Hindlimb muscle (tissue), 1 donor: Measurements from ENCODE around the gene SPSB2. TPM values are rescaled to one million over a fixed set of nuclear protein-coding genes. Genes with fewer than 3 reads are reported as not detected.
"Not testable (repeated sequence)": the region's sequence is repeated elsewhere in the genome, so short reads cannot be mapped to it uniquely, and the experiment has no call there.

Experiments
- DNase-seq: peaks from one replicate; pipeline ENCODE4 v3.0.0-alpha.2; 2013
- polyA plus RNA-seq: library from polyadenylated mRNA; unstranded; fragments of 120-200 nt; gene quantifications from one replicate; pipeline ENCODE4 v1.2.1, GENCODE V29; 2013; ENCODE audit not compliant: insufficient read length

The SPSB2 gene
- polyA plus RNA-seq, 1 donor = 5.9 TPM

DNA sequence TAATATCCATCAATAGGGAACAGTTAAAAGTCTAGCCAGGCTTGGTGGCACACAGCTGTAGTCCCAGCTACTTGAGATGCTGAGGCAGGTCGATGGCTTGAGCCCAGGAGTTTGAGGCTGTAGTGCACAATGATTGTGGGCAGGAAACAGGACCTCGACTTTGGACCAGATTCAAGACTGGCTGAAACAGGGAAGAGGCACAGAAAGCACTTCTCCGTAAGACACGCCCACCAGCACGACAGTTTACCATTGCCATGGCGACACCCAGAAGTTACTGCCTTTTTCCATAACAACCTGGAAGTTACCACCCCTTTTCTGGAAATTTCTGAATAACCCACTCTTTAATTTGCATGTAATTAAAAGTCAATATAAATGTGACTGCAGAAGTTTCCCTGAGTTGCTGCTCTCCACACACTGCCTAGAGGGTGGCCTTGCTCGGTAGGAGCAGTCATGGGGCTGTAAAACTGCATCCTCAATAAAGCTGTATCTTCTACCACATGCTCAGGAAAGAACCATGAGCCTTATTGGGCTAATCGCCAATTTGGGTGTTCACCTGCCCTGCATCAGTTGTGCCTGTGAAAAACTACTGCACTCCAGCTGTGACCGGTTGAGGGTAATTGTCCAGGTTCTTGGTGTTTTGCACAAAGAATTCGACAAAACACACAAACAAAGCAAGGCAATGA lies 26.9 kb upstream of the SPSB2 start:
- DNase-seq = no peak

- DNase-seq = no peak
Measured at GRCh38 chr12:6899427-6899826, 26.3 kb upstream of the SPSB2 start.

DNA sequence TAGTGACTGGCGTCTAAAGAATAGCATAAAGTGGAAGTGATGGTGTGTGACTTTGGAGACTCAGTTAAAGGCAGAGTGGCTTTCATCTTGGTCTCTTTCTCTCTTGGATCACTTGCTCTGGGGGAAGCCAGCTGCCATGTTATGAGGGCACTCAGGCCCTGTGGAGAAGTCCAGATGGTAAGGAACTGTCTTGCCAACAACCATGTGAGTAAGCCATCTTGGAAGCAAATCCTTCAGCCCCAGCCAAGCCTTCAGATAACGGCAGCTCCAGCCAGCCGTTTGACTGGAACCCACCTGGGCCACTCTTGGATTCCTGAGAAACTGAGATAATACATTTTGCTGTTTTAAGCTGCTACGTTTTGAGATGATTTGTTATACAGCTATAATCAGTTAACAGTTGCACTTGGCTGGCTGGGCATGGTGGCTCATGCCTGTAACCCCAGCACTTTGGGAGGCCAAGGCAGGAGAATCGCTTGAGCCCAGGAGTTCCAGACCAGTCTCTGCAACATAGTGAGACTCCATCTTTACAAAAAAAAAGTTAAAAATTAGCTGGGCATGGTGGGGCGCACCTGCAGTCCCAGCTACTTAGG lies 23.8 kb upstream of the SPSB2 start:
- no peak for DNase-seq

DNA sequence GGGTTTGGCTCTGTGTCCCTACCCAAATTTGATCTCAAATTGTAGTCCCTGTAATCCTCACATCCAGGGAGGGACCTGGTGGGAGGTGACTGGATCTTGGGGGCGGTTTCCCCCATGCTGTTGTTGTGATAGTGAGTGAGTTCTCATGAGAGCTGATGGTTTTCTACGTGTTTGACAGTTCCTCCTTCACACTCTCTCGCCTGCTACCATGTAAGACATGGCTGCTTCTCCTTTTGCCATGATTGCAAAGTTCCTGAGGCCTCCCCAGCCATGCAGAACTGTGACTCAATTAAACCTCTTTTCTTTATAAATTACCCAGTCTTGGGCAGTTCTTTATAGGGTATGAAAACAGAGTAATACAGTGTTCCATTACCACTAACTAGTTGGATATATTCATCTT lies 21.2 kb upstream of the SPSB2 start:
- DNase-seq = no peak

DNA sequence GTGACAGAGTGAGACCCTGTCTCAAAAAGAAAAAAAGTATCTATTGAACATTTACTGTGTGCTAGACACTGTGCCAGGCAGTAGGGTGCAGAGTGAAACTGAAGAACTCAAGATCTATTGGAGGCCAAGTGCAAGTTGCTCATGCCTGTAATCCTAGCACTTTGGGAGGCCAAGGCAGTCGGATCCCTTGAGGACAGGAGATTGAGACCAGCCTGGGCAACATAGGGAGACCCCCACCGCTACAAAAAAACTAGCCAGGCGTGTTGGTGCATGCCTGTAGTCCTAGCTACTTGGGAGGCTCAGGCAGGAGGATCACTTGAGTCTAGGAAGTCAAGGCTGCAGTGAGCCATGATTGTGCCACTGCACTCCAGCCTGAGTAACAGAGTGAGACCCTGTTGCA lies 19.6 kb upstream of the SPSB2 start:
- DNase-seq = not testable (repeated sequence)

DNA sequence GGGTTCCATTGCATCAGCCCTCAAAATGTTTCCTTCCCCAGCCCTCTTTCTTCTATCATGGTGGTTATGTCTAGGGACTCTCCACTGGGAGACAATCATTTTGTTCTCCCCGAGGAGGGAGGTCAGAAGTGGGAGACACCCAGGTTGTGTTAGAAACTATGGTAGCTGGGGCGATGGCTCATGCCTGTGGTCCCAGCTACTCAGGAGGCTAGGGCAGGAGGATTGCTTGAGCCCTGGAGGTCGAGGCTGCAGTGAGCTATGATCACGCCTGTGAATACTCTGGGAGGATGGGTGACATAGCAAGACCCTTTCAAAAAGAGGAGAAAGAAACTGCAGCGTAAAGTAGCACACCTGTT lies 18.5 kb upstream of the SPSB2 start:
- DNase-seq = no peak

- peak; percentile 99 for DNase-seq
Measured at GRCh38 chr12:6890789-6891645, 17.9 kb upstream of the SPSB2 start.

DNA sequence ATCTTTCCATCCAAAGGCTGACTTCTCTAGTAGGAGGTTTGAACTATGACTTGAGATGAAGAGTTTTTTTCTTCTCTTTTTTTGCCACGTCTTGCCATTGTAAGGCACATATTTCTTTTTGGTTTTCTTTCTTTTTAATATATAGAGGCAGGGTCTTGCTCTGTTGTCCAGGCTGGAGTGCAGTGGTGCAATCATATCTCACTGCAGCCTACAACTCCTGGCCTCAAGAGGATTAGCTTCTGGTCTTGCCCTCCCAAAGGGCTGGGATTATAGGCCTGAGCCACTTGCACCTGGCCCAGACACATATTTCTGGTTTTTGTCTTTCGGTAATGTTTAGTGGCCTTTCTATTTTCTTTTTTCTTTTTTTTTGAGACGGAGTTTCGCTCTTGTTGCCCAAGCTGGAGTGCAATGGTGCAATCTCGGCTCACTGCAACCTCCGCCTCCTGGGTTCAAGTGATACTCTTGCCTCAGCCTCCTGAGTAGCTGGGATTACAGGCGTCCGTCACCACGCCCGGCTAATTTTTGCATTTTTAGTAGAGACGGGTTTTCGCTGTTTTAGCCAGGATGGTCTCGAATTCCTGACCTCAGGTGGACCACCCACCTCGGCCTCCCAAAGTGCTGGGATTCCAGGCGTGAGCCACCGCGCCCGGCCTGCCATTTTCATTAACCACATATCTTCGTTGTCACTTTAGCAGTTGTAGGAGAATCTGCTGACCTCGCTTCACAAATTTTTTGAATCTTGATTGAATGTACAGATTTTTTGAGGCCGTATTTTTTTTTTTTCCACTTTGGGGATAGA lies 16.9 kb upstream of the SPSB2 start:
- DNase-seq = not testable (repeated sequence)

- DNase-seq = not testable (repeated sequence)
Measured at GRCh38 chr12:6888794-6889193, 15.7 kb upstream of the SPSB2 start.

DNA sequence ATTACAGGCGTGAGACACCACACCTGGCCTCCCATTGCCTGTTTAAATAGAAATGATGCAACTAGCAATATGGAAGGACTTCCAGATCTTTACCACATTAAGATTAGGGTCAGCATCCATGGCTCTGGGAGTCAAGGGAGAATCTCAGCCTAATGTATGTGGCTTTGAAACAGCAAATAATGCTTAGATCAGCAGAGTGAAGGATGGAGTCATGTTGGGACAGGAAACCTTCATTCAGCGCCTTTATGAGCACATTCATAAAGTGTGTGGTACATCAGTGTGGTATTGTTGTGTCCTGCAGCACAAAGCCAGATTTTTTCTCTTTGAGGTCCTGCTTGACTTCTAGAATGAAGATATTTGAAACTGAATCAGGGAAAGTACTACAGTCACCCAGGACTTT lies 15.3 kb upstream of the SPSB2 start:
- no peak for DNase-seq

DNA sequence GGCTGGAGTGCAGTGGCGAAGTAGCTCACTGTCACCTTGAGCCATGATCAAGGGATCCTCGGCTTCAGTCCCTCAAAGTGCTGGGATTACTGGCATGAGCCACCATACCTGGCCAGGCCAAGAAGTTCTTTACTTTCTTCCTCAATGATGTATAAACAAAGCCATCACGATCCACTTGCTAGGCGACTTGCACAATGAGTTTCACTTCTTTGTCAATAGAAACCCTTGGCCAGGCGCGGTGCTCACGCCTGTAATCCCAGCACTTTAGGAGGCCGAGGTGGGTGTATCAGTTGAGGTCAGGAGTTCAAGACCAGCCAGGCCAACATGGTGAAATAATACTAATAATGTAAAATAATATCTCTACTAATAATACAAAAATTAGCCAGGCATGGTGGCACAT lies 14.4 kb upstream of the SPSB2 start:
- no peak for DNase-seq

DNA sequence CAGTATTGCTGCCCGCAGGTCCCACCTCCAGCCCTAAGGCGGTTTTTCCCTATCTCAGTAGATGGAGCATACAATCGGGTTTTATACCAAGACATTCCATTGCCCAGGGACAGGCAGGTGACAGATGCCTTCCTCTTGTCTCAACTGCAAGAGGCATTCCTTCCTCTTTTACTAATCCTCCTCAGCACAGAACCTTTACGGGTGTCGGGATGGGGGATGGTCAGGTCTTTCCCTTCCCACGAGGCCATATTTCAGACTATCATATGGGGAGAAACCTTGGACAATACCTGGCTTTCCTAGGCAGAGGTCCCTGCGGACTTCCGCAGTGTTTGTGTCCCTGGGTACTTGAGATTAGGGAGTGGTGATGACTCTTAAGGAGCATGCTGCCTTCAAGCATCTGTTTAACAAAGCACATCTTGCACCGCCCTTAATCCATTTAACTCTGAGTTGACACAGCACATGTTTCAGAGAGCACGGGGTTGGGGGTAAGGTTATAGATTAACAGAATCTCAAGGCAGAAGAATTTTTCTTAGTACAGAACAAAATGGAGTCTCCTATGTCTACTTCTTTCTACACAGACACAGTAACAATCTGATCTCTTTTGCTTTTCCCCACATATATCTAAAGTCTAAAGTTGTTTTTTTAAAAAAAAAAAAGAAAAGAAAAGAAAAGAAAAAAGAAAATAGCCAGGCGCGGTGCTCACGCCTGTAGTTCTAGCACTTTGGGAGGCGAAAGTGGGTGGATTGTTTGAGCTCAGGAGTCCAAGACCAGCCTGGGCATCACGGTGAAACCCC lies 13.3 kb upstream of the SPSB2 start:
- DNase-seq = not testable (repeated sequence)

GRCh38 chr12:6884539-6884938 lies 11.4 kb upstream of the SPSB2 start:
- DNase-seq = no peak

DNA sequence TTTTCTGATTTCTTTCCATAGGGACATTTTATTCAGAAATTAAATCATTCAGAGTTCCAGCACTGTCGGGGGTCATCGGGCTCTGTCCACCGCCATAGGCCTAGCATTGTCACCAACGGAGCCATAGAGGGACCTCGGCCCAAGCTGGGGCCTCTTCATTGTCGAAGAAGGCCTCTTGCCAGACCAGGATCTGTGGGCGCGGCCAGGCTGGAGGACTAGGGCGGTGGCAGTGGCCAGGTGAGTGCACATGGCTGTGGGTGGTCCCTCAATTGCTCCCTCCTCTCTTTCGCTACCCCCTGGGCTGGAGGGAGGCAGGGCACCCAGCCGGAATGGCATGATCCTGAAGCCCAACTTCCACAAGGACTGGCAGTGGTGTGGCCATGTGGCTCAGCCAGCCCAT lies 10.6 kb upstream of the SPSB2 start:
- no peak for DNase-seq

GRCh38 chr12:6883252-6883651 lies 10.1 kb upstream of the SPSB2 start:
- DNase-seq = no peak

- not testable (repeated sequence) for DNase-seq
Measured at GRCh38 chr12:6879824-6880223, 6.7 kb upstream of the SPSB2 start.

DNA sequence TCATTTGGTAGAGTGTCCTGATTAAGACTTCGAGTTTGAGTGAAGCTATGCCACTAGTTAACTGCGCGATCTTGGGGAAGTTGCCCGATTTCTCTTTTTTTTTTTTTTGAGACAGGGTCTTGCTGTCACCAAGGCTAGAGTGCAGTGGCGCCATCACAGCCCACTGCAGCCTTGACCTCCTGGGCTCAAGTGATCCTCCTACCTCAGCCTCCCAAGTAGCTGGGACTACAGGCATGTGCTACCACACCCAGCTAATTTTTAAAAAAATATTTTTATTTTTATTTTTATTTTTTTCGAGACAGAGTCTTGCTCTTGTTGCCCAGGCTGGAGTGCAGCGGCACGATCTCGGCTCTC lies 889 bp upstream of the SPSB2 start:
- DNase-seq = not testable (repeated sequence)

DNA sequence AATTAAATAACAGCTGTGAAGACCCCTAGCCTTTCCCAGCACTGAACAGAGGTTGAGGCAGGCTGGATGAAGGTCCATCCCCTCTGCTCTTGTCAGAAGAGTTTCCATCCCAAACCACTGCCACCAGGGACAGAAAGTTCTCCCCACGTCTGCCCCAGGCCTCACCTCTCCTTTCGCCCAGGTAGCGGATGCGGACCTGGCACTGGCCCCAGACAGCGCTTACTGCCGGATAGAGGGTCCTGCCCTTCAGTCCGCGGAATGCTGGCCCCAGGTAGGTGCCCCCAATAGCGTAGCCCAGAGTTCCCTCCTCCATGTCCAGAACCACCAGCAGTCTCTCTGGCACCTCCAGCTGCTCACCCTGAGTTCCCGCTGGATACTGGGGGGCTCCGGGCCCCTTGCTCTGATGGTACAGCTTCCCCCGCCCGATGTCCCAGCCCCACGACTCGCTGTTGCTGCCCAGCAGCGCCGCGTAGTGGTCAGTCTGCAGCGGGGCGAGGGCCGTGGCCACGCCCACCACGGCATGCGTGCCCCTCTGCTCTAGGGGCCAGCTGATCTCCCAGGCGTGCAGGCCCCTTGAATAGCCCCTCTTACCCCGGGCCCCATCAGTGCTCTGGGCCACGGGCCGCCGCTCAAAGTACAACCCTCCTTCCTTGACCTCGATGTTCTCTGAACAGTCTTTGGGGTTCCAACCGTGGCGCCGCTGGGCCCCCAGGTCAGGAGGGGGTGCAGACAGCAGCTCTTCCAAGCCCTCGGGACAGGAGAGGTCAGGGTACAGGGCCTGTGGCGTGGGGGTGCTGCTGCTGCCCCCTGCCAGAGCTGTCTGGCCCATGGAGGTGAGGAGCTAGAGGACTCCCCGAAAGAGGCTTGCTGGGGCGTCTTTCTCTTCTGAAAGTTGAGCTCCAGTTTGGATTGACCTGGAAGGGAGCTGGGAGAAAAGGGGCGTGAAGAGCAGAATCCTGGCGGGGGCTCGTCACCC lies 742 bp downstream of the SPSB2 start:
- peak; percentile 90 for DNase-seq

DNA sequence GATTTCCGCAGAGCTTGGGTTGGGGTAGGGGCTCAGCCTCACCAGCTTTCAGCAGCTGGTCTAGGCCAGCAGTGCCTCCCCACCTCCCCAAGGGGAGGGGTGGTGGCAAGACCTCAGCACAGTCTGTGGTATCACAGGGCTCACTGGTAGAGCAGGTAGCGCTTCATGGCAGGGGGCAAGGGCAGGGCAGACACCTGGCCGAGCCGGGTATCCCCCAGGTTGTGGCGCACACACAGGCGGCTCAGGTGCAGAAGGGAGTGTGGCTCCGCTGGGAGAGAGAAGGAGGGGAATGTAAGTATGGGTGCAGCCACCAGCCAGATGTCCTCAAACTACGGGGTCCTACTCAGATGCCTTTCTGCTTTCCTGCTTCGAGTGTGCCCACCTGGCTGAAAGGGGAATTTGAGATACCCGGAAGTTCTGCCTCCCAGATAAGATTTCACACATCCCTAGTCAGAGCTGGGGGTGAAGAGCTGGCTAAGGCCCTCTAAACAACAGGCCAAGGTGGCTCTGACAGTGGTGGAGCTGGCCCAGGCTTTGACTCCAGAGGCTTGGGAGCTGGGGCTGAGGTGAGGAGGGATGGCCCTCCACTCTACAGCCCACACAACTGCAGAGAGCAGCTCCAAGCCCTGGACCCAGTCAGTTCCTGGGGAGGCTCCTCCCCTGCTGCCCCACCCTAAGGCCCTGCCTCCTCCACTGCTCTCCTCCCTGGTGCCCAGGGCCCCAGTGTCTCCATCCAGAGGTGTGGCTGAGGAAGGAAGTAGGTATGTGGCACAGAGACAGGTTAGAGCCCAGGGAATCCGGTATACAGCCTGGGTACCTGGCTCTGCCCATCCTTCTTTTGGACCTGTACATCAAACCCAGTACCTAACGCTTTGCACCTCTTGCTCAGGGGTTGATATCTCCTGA lies 1.8 kb downstream of the SPSB2 start:
- DNase-seq = no peak

GRCh38 chr12:6870304-6870703 lies 2.8 kb downstream of the SPSB2 start:
- DNase-seq = not testable (repeated sequence)
